ENCODE data around the gene SHISA5.

The SHISA5 gene

GRCh38 chr3:48422681-48423080 lies 81.3 kb downstream of the SHISA5 start:
- H3K27ac Mint-ChIP-seq, result no peak overlapping the region
- H3K4me3 Mint-ChIP-seq, result no peak overlapping the region
- DNase-seq (ENCODE audit: low spot score in 2 of 2) (no peak), ATAC-seq (ENCODE audit: low read depth) (no peak)
- no peaks in the 10 kb centered on the region for H3K36me3 Mint-ChIP-seq
- H3K9me3 Mint-ChIP-seq, result no peaks in the 10 kb centered on the region
- peaks cover 12% of the 10 kb centered on the region for H3K27me3 Mint-ChIP-seq
- peaks cover 3% of the 10 kb centered on the region for H3K4me1 Mint-ChIP-seq

- H3K27me3 Mint-ChIP-seq, result peaks cover 9% of the 10 kb centered on the region
- no peaks in the 10 kb centered on the region for H3K9me3 Mint-ChIP-seq
- peak; percentile 22 for ATAC-seq (ENCODE audit: low read depth)
Measured at GRCh38 chr3:48422272-48422671, 81.7 kb downstream of the SHISA5 start.

GRCh38 chr3:48420561-48420960 lies 83.4 kb downstream of the SHISA5 start:
- H3K27me3 Mint-ChIP-seq, result peaks cover 6% of the 10 kb centered on the region
- ATAC-seq (ENCODE audit: low read depth), result no peak
- no peak overlapping the region for H3K4me3 Mint-ChIP-seq
- no peak overlapping the region for H3K27ac Mint-ChIP-seq
- H3K9me3 Mint-ChIP-seq, result no peaks in the 10 kb centered on the region
- no peaks in the 10 kb centered on the region for H3K36me3 Mint-ChIP-seq
- H3K4me1 Mint-ChIP-seq, result peaks cover 3% of the 10 kb centered on the region
- no peak for DNase-seq (ENCODE audit: low spot score in 2 of 2)

More at GRCh38 chr3:48422272-48422671, 81.7 kb downstream of the SHISA5 start:
- H3K27ac Mint-ChIP-seq, result no peak overlapping the region
- no peak overlapping the region for H3K4me3 Mint-ChIP-seq
- H3K36me3 Mint-ChIP-seq, result no peaks in the 10 kb centered on the region
- no peak for DNase-seq (ENCODE audit: low spot score in 2 of 2)
- peaks cover 3% of the 10 kb centered on the region for H3K4me1 Mint-ChIP-seq

GRCh38 chr3:48419597-48419996 lies 84.4 kb downstream of the SHISA5 start:
- no peak overlapping the region for H3K4me3 Mint-ChIP-seq
- H3K27me3 Mint-ChIP-seq, result peaks cover 3% of the 10 kb centered on the region
- no peaks in the 10 kb centered on the region for H3K9me3 Mint-ChIP-seq
- peaks cover 3% of the 10 kb centered on the region for H3K4me1 Mint-ChIP-seq
- DNase-seq (ENCODE audit: low spot score in 2 of 2) (no peak), ATAC-seq (ENCODE audit: low read depth) (no peak)
- H3K36me3 Mint-ChIP-seq, result no peaks in the 10 kb centered on the region
- H3K27ac Mint-ChIP-seq, result no peak overlapping the region

- no peaks in the 10 kb centered on the region for H3K9me3 Mint-ChIP-seq
- DNase-seq (ENCODE audit: low spot score in 2 of 2), result no peak
- H3K4me3 Mint-ChIP-seq, result no peak overlapping the region
- peaks cover 4% of the 10 kb centered on the region for H3K27me3 Mint-ChIP-seq
- no peaks in the 10 kb centered on the region for H3K36me3 Mint-ChIP-seq
- no peak for ATAC-seq (ENCODE audit: low read depth)
- no peak overlapping the region for H3K27ac Mint-ChIP-seq
- peaks cover 3% of the 10 kb centered on the region for H3K4me1 Mint-ChIP-seq
Measured at GRCh38 chr3:48419149-48419548, 84.8 kb downstream of the SHISA5 start.

- Mint-ChIP-seq H3K27ac (no peak overlapping the region), H3K4me1 (peaks cover 3% of the 10 kb centered on the region), H3K36me3 (no peaks in the 10 kb centered on the region), H3K4me3 (no peak overlapping the region), H3K9me3 (no peaks in the 10 kb centered on the region), H3K27me3 (peaks cover 5% of the 10 kb centered on the region)
- no peak for ATAC-seq (ENCODE audit: low read depth)
- no peak for DNase-seq (ENCODE audit: low spot score in 2 of 2)
Measured at GRCh38 chr3:48418651-48419050, 85.3 kb downstream of the SHISA5 start.

GRCh38 chr3:48418140-48418539 lies 85.8 kb downstream of the SHISA5 start:
- Mint-ChIP-seq H3K27me3 (peaks cover 4% of the 10 kb centered on the region), H3K4me3 (no peak overlapping the region), H3K9me3 (no peaks in the 10 kb centered on the region), H3K36me3 (no peaks in the 10 kb centered on the region), H3K4me1 (peaks cover 3% of the 10 kb centered on the region), H3K27ac (no peak overlapping the region)
- ATAC-seq (ENCODE audit: low read depth), result no peak
- no peak for DNase-seq (ENCODE audit: low spot score in 2 of 2)
